GM23338 (cell line): Measurements from ENCODE around the gene CASP3. TPM values are rescaled to one million over a fixed set of nuclear protein-coding genes. Genes with fewer than 3 reads are reported as not detected.

Source experiments
- ATAC-seq: fragments of 200-7000 bp; cut with Tn5 transposase; 3 replicates; pipeline ENCODE4 v1.9.1; 2020
- DNase-seq: peaks from one replicate; pipeline ENCODE4 v3.0.0-alpha.2; 2015; ENCODE audit warnings: low spot score
- H2AFZ ChIP-seq: fragments of 200-600 bp; sonication (generic); 2 replicates; pipeline ENCODE4 v1.8.0; 2016; ENCODE audit warnings: antibody characterized with exemption, mild to moderate bottlenecking, moderate library complexity
- H3F3A ChIP-seq: fragments of 200-600 bp; sonication (generic); replicated peaks from 2 replicates; pipeline ENCODE4 v1.8.0; 2017; ENCODE audit warnings: antibody characterized with exemption, mixed run types, low read depth
- H3K27ac ChIP-seq: fragments of 200-600 bp; sonication (generic); 2 replicates; pipeline ENCODE4 v1.6.1; 2016; ENCODE audit warnings: low read depth
- H3K27me3 ChIP-seq: fragments of 200-600 bp; sonication (generic); 2 replicates; pipeline ENCODE4 v1.8.0; 2016; ENCODE audit warnings: mild to moderate bottlenecking, mixed run types, moderate library complexity; ENCODE audit not compliant: insufficient read depth
- H3K36me3 ChIP-seq: fragments of 200-600 bp; sonication (generic); 2 replicates; pipeline ENCODE4 v1.8.0; 2016; ENCODE audit warnings: mild to moderate bottlenecking; ENCODE audit not compliant: insufficient read depth
- H3K4me1 ChIP-seq: fragments of 200-600 bp; sonication (generic); 2 replicates; pipeline ENCODE4 v1.8.0; 2016; ENCODE audit warnings: mild to moderate bottlenecking, moderate library complexity; ENCODE audit not compliant: insufficient read depth
- H3K4me2 ChIP-seq: fragments of 200-600 bp; sonication (generic); 2 replicates; pipeline ENCODE4 v1.7.1; 2017; ENCODE audit warnings: mixed run types
- H3K4me3 ChIP-seq: fragments of 200-600 bp; sonication (generic); 2 replicates; pipeline ENCODE4 v1.6.1; 2016; ENCODE audit warnings: mixed run types
- H3K79me2 ChIP-seq: fragments of 200-600 bp; sonication (generic); replicated peaks from 2 replicates; pipeline ENCODE4 v1.8.0; 2017; ENCODE audit warnings: mild to moderate bottlenecking; ENCODE audit not compliant: insufficient read depth
- H3K9me2 ChIP-seq: fragments of 200-600 bp; sonication (generic); 2 replicates; pipeline ENCODE4 v1.8.0; 2017; ENCODE audit not compliant: insufficient read depth
- H4K20me1 ChIP-seq: fragments of 200-600 bp; sonication (generic); replicated peaks from 2 replicates; pipeline ENCODE4 v1.8.0; 2017; ENCODE audit warnings: mild to moderate bottlenecking; ENCODE audit not compliant: insufficient read depth
- H3K27ac Mint-ChIP-seq: 2 replicates; pipeline ENCODE4 v1.8.0; 2020; ENCODE audit warnings: inconsistent platforms, mild to moderate bottlenecking, moderate library complexity, mixed read lengths
- H3K27me3 Mint-ChIP-seq: 3 replicates; pipeline ENCODE4 v1.8.0; 2022; ENCODE audit warnings: low read depth, mild to moderate bottlenecking, moderate library complexity, mixed read lengths, inconsistent platforms; ENCODE audit not compliant: insufficient read depth, poor library complexity
- H3K36me3 Mint-ChIP-seq: 3 replicates; pipeline ENCODE4 v1.8.0; 2021; ENCODE audit warnings: low read depth, mild to moderate bottlenecking, inconsistent platforms, moderate library complexity, mixed read lengths
- H3K4me1 Mint-ChIP-seq: 3 replicates; pipeline ENCODE4 v1.8.0; 2020; ENCODE audit warnings: mild to moderate bottlenecking, inconsistent platforms, mixed read lengths
- H3K4me3 Mint-ChIP-seq: 3 replicates; pipeline ENCODE4 v1.8.0; 2021; ENCODE audit warnings: moderate library complexity, mild to moderate bottlenecking, inconsistent platforms, mixed read lengths
- H3K9me3 Mint-ChIP-seq: 3 replicates; pipeline ENCODE4 v1.8.0; 2020; ENCODE audit warnings: moderate library complexity, mild to moderate bottlenecking, inconsistent platforms, mixed read lengths
- CREB1 ChIP-seq: fragments of 250-450 bp; sonication (Bioruptor Pico); IDR thresholded peaks from 2 replicates; pipeline ENCODE4 v1.5.0; 2020; ENCODE audit warnings: low read depth, mild to moderate bottlenecking, moderate library complexity
- ETS1 ChIP-seq: IDR thresholded peaks from 2 replicates; pipeline ENCODE4 v1.6.1; 2016; ENCODE audit warnings: antibody characterized with exemption
- NANOG ChIP-seq: IDR thresholded peaks from 2 replicates; pipeline ENCODE4 v1.6.1; 2016; ENCODE audit warnings: antibody characterized with exemption, borderline replicate concordance
- STAT1 ChIP-seq: IDR thresholded peaks from one replicate; pipeline ENCODE4 v1.6.1; 2016; ENCODE audit warnings: antibody characterized with exemption; ENCODE audit not compliant: unreplicated experiment
- ZNF462 ChIP-seq: fragments of 250-450 bp; sonication (Bioruptor Pico); IDR thresholded peaks from 2 replicates; pipeline ENCODE4 v1.5.0; 2020; ENCODE audit warnings: mild to moderate bottlenecking, moderate library complexity
- polyA plus RNA-seq: library from polyadenylated mRNA; unstranded; fragments of >200 nt; fragmentation: Nextera tagmentation; extraction: Ambion mirVana; gene quantifications from 2 replicates; pipeline ENCODE4 v1.2.1, GENCODE V29; 2016
- total RNA-seq: library from RNA; depleted of rRNA; stranded (reverse); fragments of >200 nt; shearing (Covaris generic); gene quantifications from 2 replicates; pipeline ENCODE4 v1.2.3, GENCODE V29; 2014

CASP3 gene
- total and polyA plus RNA-seq, 2 experiments from 2014 or later = 50.5 to 84.4 TPM

- TF ChIP-seq ZNF462 (no peak), ETS1 (no peak)
Observed at GRCh38 chr4:184643731-184644130, 5.5 kb downstream of the CASP3 start (continued).

- H3K27ac ChIP-seq = no peak overlapping the region
- DNase-seq (no peak), ATAC-seq (no peak)
- no peak overlapping the region for H3K4me3 Mint-ChIP-seq
- peaks cover 2% of the 10 kb centered on the region for H3K27me3 Mint-ChIP-seq
- peaks cover 90% of the 10 kb centered on the region for H3K79me2 ChIP-seq
- H3K4me2 ChIP-seq = no peak overlapping the region
- no peaks in the 10 kb centered on the region for H3K27me3 ChIP-seq
- H3K27ac Mint-ChIP-seq = no peak overlapping the region
- peaks cover 56% of the 10 kb centered on the region for H3K36me3 Mint-ChIP-seq
- H3K9me3 Mint-ChIP-seq = no peaks in the 10 kb centered on the region
- peaks cover 29% of the 10 kb centered on the region for H4K20me1 ChIP-seq
- H3K4me3 ChIP-seq = no peak overlapping the region
- H3K4me1 Mint-ChIP-seq = peaks cover 51% of the 10 kb centered on the region
- H3K36me3 ChIP-seq = peaks cover 5% of the 10 kb centered on the region; the same call in 1 of the 2 replicates
- no peaks in the 10 kb centered on the region for H3F3A ChIP-seq
- no peaks in the 10 kb centered on the region for H3K9me2 ChIP-seq
- no peak for TF ChIP-seq STAT1
- no peak for TF ChIP-seq CREB1 (CRISPR knock-in tag)
- TF ChIP-seq ZNF462 = no peak
- TF ChIP-seq NANOG = no peak
- H3K4me1 ChIP-seq = peaks cover 31% of the 10 kb centered on the region
- H2AFZ ChIP-seq = no peak overlapping the region
Observed at GRCh38 chr4:184641451-184641850, 7.8 kb downstream of the CASP3 start.
